ENCODE results near the gene ARHGEF3.
A peak's percentile ranks its signal among the peaks of the same experiment; 100 is the strongest.
"Not testable (repeated sequence)": the region's sequence is repeated elsewhere in the genome, so short reads cannot be mapped to it uniquely, and the experiment has no call there.

The ARHGEF3 gene

GRCh38 chr3:56725175-56725574 lies 76.6 kb downstream of the ARHGEF3 start:
- DNase-seq (ENCODE audit: low read depth in 2 of 2), result peak; percentile 43 to 44

DNA sequence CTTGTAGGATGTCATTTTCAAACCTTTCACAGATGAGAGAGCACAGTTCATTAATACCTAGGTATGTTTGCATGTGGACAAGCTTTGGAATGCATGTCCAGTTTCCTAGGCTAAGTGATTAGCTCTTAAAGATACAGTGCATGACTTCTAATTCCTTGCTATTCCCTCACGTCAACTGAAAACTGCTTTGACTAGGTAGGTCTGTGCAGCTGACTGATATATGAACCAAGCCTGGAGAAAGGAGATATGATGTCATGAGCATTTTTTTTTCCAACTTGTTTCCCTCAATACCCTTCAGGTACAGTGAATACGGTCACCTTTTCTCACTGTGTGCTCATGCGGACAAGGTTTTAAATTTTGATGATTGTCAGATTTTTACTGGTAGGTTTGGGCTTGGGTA lies 77.1 kb downstream of the ARHGEF3 start:
- DNase-seq (ENCODE audit: low read depth in 2 of 2), result no peak

GRCh38 chr3:56720849-56721248 lies 80.9 kb downstream of the ARHGEF3 start:
- no peak for DNase-seq (ENCODE audit: low read depth in 2 of 2)

DNA sequence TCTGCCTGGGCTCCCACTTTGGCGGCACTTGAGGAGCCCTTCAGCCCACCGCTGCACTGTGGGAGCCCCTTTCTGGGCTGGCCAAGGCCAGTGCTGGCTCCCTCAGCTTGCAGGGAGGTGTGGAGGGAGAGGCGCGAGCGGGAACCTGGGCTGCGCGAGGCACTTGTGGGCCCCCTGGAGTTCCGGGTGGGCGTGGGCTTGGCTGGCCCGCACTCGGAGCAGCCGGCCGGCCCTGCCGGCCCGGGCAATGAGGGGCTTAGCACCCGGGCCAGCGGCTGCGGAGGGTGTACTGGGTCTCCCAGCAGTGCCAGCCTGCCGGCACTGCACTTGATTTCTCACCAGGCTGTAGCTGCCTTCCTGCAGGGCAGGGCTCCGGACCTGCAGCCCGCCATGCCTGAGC lies 82.9 kb downstream of the ARHGEF3 start:
- DNase-seq (ENCODE audit: low read depth in 2 of 2), result not testable (repeated sequence)

GRCh38 chr3:56711344-56711743 lies 90.4 kb downstream of the ARHGEF3 start:
- DNase-seq (ENCODE audit: low read depth in 2 of 2), result no peak

- not testable (repeated sequence) for DNase-seq (ENCODE audit: low read depth in 2 of 2)
Observed at GRCh38 chr3:56707412-56707811, 94.3 kb downstream of the ARHGEF3 start.

GRCh38 chr3:56706629-56707028 lies 95.1 kb downstream of the ARHGEF3 start:
- DNase-seq (ENCODE audit: low read depth in 2 of 2), result no peak

DNA sequence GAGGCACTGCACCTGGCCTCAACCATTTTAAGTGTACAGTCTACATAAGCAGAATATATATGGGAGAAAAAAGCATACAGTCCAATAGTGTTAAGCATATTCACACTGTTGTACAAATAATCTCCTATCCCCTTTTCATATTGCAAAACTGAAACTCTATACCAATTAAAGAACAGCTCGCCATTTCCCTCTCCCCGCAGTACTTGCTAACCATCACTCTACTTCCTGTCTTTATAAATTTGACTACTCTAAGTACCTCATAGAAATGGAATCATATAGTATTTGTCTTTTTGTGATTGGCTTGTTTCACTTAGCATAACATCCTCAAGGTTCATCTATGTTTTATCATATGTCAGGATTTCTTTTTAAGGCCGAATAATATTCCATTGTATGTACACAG lies 97.0 kb downstream of the ARHGEF3 start:
- no peak for DNase-seq (ENCODE audit: low read depth in 2 of 2)

- peak in 1 of 2 donors; percentile 20 for DNase-seq (ENCODE audit: low read depth in 2 of 2)
Observed at GRCh38 chr3:56702490-56703315, 99.0 kb downstream of the ARHGEF3 start.

- DNase-seq (ENCODE audit: low read depth in 2 of 2), result no peak
Observed at GRCh38 chr3:56700151-56700550, 101.6 kb downstream of the ARHGEF3 start.

- no peak for DNase-seq (ENCODE audit: low read depth in 2 of 2)
Observed at GRCh38 chr3:56694867-56695683, 106.7 kb downstream of the ARHGEF3 start.

GRCh38 chr3:56693750-56694149 lies 108.0 kb downstream of the ARHGEF3 start:
- no peak for DNase-seq (ENCODE audit: low read depth in 2 of 2)

GRCh38 chr3:56692520-56693433 lies 109.0 kb downstream of the ARHGEF3 start:
- DNase-seq (ENCODE audit: low read depth in 2 of 2), result not testable (repeated sequence)

DNA sequence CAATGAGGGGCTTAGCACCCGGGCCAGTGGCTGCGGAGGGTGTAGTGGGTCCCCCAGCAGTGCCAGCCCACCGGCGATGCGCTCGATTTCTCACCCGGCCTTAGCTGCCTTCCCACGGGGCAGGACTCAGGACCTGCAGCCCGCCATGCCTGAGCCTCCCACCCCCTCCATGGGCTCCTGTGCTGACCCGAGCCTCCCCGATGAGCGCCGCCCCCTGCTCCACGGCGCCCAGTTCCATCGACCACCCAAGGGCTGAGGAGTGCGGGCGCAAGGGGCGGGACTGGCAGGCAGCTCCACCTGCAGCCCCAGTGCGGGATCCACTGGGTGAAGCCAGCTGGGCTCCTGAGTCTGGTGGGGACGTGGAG lies 109.8 kb downstream of the ARHGEF3 start:
- not testable (repeated sequence) for DNase-seq (ENCODE audit: low read depth in 2 of 2)

- DNase-seq (ENCODE audit: low read depth in 2 of 2), result no peak
Observed at GRCh38 chr3:56691165-56692000, 110.4 kb downstream of the ARHGEF3 start.

DNA sequence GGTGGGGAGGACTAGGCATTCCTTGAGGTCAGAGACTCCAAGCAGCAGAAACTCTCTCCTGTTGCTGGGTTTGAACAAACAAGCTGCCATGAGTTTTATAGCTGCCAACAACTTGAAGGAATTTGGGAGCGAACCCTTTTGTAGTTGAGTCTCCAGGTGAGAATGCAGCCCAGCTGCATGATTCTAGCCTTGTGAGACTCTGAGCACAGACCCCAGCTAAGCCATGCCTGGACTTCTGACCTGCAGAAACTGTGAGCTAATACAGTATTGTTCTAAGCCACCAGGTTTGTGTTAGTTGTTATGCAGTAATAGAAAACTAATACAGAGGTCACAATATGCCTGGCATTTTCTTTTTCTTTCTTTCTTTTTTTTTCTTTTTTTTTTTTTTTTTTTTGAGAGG lies 112.4 kb downstream of the ARHGEF3 start:
- DNase-seq (ENCODE audit: low read depth in 2 of 2), result no peak

DNA sequence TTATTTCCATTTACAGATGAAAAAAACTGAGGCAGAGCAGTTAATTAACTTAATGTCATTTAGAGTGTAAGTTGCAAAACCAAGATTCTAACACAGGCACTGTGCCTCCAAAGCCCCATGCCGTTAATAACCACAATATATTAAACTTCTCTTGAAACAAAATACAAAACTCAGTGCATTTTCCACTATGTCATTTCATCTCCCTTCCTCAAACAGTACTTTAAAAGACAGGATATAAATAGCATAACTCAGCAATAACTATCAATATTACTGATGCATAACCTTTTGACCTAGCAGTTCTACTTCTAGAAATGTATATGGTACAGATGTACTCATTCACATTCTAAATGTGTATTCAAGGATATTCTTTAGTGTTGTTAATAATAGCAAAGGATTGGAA lies 113.6 kb downstream of the ARHGEF3 start:
- no peak for DNase-seq (ENCODE audit: low read depth in 2 of 2)

DNA sequence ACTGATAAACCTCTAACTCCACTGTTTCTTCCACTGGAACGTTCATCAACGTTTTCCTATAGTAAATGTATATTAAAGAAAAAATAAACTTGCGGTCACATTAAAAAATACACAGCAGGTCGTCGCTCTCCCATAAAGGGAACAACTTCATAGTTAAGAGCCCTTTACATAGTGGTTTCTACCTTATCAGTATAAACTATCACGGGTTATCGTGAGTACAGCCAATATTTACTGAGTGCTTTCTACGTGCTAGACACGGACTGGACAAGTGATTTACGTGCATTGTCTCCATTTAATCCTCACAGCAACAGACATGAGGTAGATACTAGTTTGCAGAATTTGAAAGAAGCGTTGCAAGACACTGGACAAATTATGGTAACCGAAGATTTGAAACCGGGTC lies 117.7 kb downstream of the ARHGEF3 start:
- DNase-seq (ENCODE audit: low read depth in 2 of 2), result no peak

DNA sequence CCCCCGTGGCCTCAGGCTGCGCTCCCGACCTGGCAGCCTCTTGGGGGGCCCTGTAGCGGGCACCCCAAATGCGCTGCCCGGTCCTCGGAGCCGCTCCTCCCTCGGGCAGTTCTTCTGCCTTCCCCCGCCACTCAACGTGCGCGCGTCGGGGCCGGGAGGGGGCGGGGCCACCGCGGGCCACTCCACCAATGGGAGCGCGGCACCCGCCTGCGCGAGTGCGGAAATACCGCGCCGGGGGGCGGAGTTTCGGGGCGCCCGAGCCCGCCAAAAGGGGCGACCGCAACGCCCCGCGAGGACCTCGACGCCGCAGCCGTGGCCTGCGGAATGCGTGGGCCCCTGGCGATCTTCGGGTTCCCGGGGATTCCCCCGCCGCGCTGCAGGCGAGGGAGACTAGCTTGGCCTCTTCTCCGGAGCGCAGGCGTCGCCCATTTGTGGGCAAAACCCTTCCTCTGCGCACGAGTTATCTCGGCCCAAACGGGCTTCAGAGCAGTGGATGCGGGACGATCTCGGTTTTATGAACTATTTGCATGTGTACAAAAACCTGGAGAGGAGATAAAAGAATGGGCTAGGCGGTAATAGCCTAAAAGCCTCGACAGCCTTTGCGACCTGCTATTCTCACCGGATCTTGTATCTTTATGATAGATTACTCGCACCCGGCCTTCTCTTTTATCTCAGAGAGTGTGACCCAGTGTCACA lies 118.5 kb downstream of the ARHGEF3 start, which contains the start of gene TASOR:
TASOR (minus strand) TSS at position 144 of the 696 bp plus-strand sequence. CDS start 259 bp downstream, outside the sequence.
- peak; percentile 72 to 86 for DNase-seq (ENCODE audit: low read depth in 2 of 2)

DNA sequence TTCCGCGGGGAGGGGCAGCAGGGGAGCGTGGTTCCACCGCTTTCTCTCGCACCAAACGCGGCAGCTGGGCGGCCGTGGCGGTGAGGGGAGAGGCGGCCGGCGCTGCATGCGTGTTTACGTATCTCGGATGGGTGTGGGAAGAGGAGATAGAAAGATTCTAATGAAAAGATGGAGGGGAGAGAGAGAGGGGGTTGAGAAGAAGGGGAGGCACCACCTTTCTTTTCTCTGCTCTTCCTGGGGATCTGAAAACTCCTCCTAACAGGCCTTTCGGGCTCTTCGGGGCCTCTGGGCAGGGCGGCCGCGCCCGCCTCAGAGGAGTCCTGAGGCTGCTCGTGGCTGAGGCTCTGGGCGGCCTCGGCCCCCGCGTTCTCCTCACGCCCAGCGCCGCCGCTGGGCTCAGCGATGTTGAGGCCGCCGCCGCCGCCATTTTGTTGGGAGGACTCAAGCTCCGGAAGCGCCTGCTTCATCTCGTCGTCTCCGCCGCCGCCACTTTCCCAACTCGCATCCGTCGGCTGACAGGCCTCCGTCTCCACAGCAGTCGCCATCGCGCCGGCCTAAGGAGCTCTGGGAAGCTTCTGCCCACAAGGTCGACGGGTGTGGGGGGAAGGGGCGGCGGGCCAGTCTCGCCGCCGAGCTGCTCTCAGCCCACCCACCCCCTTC lies 119.2 kb downstream of the ARHGEF3 start:
- peak; percentile 64 to 66 for DNase-seq (ENCODE audit: low read depth in 2 of 2)

All from stimulated activated CD4-positive, alpha-beta T cell treated with anti-CD3 and anti-CD28 coated beads, Interleukin-15, amount 100 ng/mL, for 48 hours (primary cell).